Activated CD4-positive, alpha-beta T cell treated with anti-CD3 and anti-CD28 coated beads for 4 hours (primary cell): Measurements from ENCODE around the gene SLC39A9.
"Not testable (repeated sequence)": the region's sequence is repeated elsewhere in the genome, so short reads cannot be mapped to it uniquely, and the experiment has no call there.

Experiments used
- DNase-seq, 2 donors: peaks; one replicate each; pipeline ENCODE4 v3.0.0-alpha.2; 2020

SLC39A9 gene

GRCh38 chr14:69428289-69428998 is 30.0 kb downstream of the SLC39A9 start:
- no peak for DNase-seq

- no peak for DNase-seq
These were observed 31.2 kb downstream of the SLC39A9 start for GRCh38 chr14:69429643-69430042.

- no peak for DNase-seq
These were observed 31.9 kb downstream of the SLC39A9 start for GRCh38 chr14:69430306-69430939.

GRCh38 chr14:69432364-69432763 is 33.9 kb downstream of the SLC39A9 start:
- DNase-seq: no peak

GRCh38 chr14:69439521-69440270 is 41.2 kb downstream of the SLC39A9 start:
- DNase-seq: no peak

- no peak for DNase-seq
These were observed 43.5 kb downstream of the SLC39A9 start for GRCh38 chr14:69441948-69442347.

GRCh38 chr14:69443296-69443805 is 44.9 kb downstream of the SLC39A9 start:
- DNase-seq: no peak

GRCh38 chr14:69449216-69449615 is 50.7 kb downstream of the SLC39A9 start:
- no peak for DNase-seq

GRCh38 chr14:69451941-69452340 is 53.4 kb downstream of the SLC39A9 start:
- no peak for DNase-seq

- no peak for DNase-seq
These were observed 59.9 kb downstream of the SLC39A9 start for GRCh38 chr14:69458350-69458749.

- no peak for DNase-seq
These were observed 60.6 kb downstream of the SLC39A9 start for GRCh38 chr14:69459122-69459521.

- DNase-seq: peak; percentile 32 to 53
These were observed 61.7 kb downstream of the SLC39A9 start for GRCh38 chr14:69460093-69460701.

- no peak for DNase-seq
These were observed 65.9 kb downstream of the SLC39A9 start for GRCh38 chr14:69464379-69464778.

GRCh38 chr14:69464829-69465228 is 66.3 kb downstream of the SLC39A9 start:
- no peak for DNase-seq

GRCh38 chr14:69468949-69469348 is 70.5 kb downstream of the SLC39A9 start:
- no peak for DNase-seq

GRCh38 chr14:69471436-69471835 is 72.9 kb downstream of the SLC39A9 start:
- no peak for DNase-seq

GRCh38 chr14:69471916-69472315 is 73.4 kb downstream of the SLC39A9 start:
- DNase-seq: no peak

- no peak for DNase-seq
These were observed 74.8 kb downstream of the SLC39A9 start for GRCh38 chr14:69473260-69473659.

- DNase-seq: no peak
These were observed 75.5 kb downstream of the SLC39A9 start for GRCh38 chr14:69473946-69474345.

- DNase-seq: no peak
These were observed 76.8 kb downstream of the SLC39A9 start for GRCh38 chr14:69475194-69475818.

GRCh38 chr14:69476824-69477450 is 78.4 kb downstream of the SLC39A9 start:
- DNase-seq: not testable (repeated sequence)

GRCh38 chr14:69478055-69478454 is 79.6 kb downstream of the SLC39A9 start:
- DNase-seq: not testable (repeated sequence)
